ENCODE measurements around the gene PRKAA1.
"Not testable (repeated sequence)": the region's sequence is repeated elsewhere in the genome, so short reads cannot be mapped to it uniquely, and the experiment has no call there.

Gene PRKAA1

DNA sequence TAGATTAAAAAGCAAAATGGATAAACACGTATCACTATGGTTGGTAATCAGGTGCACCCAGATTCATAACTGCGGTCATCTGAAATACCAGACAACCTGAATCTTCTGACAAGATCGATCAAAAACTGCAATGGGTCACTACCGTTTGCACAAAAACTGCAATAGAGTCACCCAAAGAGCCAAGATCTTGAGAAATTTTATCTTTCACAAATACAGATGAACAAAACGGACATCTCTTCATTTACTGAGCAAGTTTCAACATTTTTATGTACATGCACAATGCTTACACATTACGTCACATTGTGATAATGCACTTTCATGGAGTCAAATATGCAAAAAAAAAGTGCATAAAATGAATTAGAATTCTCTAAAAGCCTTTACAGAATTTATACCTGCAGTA, 18.6 kb downstream of the PRKAA1 start:
- DNase-seq: no peak

- no peak for DNase-seq
These were observed 20.0 kb downstream of the PRKAA1 start for GRCh38 chr5:40778133-40778532.

DNA sequence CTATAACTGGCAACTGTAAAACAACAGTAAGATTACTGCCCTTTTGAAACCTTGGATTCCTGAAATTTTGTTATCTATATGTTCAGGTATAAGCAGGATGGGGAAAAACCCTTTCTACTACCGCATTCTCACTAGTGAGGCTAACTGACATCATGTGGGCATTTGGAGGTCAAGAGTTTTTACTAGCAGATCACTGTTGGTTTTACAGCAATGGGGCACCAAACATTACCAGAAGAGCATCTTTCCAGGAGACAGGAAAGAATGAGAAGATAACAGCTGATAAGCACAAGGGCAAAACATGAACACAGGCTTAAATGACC, 21.6 kb downstream of the PRKAA1 start:
- DNase-seq: no peak

- DNase-seq: peak in 3 of 4 experiments; percentile 4 to 40 (median 24)
These were observed 22.1 kb downstream of the PRKAA1 start for GRCh38 chr5:40775846-40776657.

DNA sequence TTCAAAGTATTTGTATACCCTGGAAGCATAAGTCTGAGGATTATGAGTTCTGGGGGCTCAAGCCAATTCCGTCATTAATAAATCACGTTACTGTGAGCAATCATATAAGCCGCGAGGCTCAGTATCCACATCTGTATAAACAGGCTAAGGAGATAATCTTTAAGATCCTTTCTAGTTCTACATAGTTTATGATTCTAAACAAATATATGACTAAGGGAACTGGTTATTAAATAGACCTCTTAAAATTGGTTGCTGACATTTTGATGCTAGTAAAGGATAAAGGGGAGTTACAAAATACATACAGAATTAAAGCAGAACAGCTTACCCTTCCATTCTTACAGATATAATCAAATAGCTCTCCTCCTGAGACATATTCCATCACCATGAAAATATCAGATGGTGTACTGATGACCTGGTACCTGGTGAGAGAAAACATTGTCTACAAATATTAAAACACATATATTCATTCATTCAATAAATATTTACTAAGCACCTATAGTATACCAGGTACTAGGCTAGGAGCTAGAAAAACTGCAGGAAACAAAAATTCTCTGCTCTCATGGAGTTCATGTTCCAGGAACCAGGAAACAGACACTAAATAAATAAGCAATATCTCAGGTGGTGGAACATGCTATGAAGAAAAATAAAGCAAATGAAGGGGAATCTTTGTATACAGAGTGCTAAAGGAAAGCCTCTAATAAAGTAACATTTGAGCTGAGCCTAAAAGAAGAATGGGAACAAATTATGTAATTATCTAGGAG, 22.9 kb downstream of the PRKAA1 start:
- no peak for DNase-seq

DNA sequence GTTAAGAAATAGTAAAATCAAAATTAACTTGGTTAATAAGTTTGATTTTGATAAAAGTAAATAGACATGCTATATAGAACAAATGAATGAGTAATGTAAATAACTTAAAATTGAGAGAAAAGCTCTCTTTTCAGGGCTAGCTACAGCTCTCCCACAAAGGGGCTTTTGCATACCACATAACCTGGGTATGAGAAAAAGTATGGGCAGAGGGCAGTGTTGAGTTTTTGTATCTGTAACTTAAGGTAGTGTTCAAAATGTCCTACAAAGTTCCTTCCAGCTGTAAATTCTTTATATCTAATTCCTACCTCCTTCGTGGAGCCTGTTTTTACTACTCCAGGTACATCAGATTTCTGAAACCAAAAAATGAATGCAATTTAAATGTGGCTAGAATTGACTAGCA, 23.6 kb downstream of the PRKAA1 start:
- DNase-seq: no peak

DNA sequence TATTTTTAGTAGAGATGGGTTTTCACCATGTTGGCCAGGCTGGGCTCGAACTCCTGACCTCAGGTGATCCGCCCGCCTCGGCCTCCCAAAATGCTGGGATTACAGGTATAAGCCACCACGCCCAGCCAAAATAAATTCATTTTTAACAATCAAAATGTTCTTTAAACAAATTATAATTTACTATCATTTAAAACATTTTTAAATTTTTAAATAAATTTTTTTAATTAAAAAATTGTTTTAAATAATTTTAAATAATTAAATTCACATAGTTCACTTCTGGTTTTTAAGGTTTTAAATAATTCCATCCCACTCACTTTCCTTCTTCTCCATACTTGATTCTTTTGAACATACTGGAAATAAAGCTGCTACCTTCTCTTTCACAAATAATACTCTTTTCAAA, 27.4 kb downstream of the PRKAA1 start:
- DNase-seq: no peak

GRCh38 chr5:40762705-40763104, 35.5 kb downstream of the PRKAA1 start:
- DNase-seq: no peak

DNA sequence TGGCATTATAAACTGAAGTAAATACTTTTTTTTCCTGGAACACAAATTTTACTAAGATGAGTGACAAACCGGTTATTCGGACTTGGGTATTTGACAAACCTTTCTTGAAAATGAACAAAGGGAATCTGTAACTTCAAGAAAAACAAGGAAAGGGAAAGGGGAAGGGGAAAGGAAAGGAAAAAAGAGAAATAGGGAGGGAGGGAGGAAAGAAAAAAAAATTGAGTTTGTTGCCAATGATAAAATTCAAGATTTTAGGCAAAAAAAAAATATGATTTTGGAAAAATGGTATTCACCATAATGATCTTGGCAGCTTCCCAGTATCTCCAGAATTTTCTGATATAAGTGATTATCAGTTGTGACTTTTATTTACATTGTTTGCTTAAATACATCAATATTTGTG, 40.8 kb downstream of the PRKAA1 start:
- no peak for DNase-seq

- DNase-seq: peak; percentile 93 to 96 (median 94)
These were observed 42.5 kb downstream of the PRKAA1 start, which contains the start of gene TTC33 for GRCh38 chr5:40755407-40756365. Gene TTC33 (minus strand): TSS chr5:40755961. CDS start chr5:40747018, 8,943 bp downstream.

GRCh38 chr5:40755093-40755406, 43.1 kb downstream of the PRKAA1 start:
- peak; percentile 66 to 82 (median 76) for DNase-seq

- no peak for DNase-seq
These were observed 43.6 kb downstream of the PRKAA1 start for GRCh38 chr5:40754381-40755092.

DNA sequence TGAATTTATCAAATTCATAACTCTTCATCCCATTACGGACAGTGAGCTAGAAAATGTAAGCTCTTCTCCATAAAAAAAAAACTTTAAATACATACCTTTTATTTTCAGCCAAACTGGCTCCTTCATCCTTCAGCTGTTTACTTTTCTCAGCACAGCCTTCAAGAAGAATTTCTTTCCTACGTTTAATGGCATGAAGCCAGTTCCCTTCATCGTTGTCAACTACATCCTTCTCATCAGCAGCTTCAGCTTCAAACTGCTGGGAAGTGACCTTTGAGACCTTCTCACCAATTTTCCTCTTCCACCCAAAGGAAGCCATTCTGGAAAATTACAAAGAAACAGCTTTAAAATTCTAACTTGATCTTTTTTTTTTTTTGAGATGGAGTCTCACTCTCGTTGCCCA, 51.5 kb downstream of the PRKAA1 start:
- DNase-seq: no peak

- no peak for DNase-seq
These were observed 54.4 kb downstream of the PRKAA1 start for GRCh38 chr5:40743771-40744170.

GRCh38 chr5:40738502-40738901, 59.7 kb downstream of the PRKAA1 start:
- DNase-seq: no peak

- peak; percentile 54 to 77 (median 68) for DNase-seq
These were observed 61.9 kb downstream of the PRKAA1 start for GRCh38 chr5:40736103-40736875.

DNA sequence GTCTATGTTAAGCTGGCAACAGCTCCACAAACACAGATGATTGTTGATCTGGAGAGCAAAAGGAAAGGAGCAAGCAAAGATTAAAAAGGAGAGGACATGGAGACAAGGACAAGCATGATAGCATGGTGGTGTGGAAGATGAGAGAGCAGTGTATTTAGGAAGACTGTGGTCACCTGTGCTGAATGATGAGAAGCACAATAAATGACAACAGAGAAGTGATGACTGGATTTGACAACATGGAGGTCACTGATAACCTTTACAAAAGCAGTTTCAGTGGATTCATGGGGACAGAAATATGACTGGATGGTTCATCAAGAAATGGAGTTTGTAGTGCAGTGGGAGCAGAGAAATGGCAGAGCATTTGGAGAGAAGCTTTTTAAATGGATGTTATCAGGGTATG, 62.6 kb downstream of the PRKAA1 start:
- no peak for DNase-seq

- DNase-seq: no peak
These were observed 63.2 kb downstream of the PRKAA1 start for GRCh38 chr5:40734986-40735385.

- DNase-seq: no peak
These were observed 64.2 kb downstream of the PRKAA1 start for GRCh38 chr5:40733879-40734563.

DNA sequence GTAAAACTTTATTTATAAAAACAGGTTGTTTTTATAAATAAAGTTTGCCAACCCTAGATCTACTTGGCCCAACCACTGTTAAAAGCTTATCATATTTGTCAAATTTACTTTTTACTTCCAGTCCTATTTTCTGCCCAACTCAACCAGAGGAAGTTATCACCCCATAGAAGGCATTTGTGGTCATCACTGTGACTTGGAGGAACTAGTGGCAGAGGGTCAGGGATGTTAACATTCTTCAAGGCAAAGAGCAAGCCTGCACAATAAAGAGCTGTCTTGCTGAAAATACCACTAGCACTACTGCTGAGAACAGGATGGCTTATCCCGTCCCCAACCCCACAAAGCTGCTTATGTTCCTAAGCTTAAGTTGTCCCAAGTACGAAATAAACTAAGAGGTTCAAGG, 64.7 kb downstream of the PRKAA1 start:
- peak; percentile 27 to 66 (median 50) for DNase-seq

GRCh38 chr5:40722497-40722911, 75.7 kb downstream of the PRKAA1 start:
- DNase-seq: not testable (repeated sequence)

Measured in suppressor macrophage (primary cell).